Measurements from ENCODE around the gene PIGU. TPM values are rescaled to one million over a fixed set of nuclear protein-coding genes. Genes with fewer than 3 reads are reported as not detected.

PIGU gene
- total RNA-seq, 1 donor from 2014 or later: 5.5 TPM

DNA sequence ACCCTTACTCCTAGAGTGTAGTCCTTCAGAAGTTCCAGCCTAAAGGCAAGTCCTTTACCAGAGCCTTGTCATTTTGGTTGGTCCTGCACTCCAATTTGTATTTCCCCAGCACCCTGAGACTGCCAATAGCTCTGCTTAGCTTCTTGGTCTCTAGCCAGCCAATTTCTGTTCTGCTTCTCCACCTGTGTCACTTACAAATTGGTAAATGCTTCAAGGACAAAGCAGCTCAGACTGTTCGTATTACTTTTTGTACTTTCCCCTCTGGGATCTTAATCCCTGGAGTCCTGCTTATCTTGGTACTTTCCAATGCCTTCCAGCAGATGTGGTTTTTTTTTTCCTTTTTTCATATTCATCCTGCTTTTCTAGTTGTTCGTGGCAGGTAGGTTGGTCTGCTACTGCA is 25.7 kb downstream of the PIGU start:
- FAIRE-seq (peak; percentile 50), DNase-seq (ENCODE audit: low read depth) (no peak)
- Histone ChIP-seq H3K4me3 (ENCODE audit: low read depth, low read length) (no peak overlapping the region), H3K27me3 (ENCODE audit: control insufficient read depth, insufficient read depth, low read length) (no peaks in the 10 kb centered on the region), H3K36me3 (ENCODE audit: control insufficient read depth, insufficient read depth, low read length) (no peaks in the 10 kb centered on the region)
- TF ChIP-seq, protein P1, sequence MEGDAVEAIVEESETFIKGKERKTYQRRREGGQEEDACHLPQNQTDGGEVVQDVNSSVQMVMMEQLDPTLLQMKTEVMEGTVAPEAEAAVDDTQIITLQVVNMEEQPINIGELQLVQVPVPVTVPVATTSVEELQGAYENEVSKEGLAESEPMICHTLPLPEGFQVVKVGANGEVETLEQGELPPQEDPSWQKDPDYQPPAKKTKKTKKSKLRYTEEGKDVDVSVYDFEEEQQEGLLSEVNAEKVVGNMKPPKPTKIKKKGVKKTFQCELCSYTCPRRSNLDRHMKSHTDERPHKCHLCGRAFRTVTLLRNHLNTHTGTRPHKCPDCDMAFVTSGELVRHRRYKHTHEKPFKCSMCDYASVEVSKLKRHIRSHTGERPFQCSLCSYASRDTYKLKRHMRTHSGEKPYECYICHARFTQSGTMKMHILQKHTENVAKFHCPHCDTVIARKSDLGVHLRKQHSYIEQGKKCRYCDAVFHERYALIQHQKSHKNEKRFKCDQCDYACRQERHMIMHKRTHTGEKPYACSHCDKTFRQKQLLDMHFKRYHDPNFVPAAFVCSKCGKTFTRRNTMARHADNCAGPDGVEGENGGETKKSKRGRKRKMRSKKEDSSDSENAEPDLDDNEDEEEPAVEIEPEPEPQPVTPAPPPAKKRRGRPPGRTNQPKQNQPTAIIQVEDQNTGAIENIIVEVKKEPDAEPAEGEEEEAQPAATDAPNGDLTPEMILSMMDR (IDR thresholded peaks at IDR 0.05; ENCODE audit: insufficient read depth, low read length, severe bottlenecking): no peak

DNA sequence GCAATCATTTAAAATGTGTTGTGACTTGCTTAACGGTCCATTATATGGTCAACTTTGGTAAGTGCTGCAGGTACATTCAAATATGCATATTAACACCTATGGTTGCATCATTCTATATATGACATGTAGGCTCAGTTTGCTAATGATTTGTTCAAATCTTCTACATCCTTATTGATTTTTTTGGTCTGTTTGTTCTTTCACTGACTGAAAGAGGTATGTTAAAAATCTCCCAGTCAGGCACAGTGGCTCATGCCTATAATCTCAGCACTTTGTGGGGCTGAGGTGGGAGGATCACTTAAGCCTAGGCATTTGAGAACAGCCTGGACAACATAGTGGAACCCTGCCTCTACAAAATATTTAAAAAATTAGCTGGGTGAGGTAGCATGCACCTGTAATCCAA is 29.2 kb downstream of the PIGU start:
- Histone ChIP-seq H3K36me3 (ENCODE audit: control insufficient read depth, insufficient read depth, low read length) (no peaks in the 10 kb centered on the region), H3K4me3 (ENCODE audit: low read depth, low read length) (no peak overlapping the region), H3K27me3 (ENCODE audit: control insufficient read depth, insufficient read depth, low read length) (no peaks in the 10 kb centered on the region)
- TF ChIP-seq, protein P1 (IDR thresholded peaks at IDR 0.05; ENCODE audit: insufficient read depth, low read length, severe bottlenecking): no peak
- DNase-seq (ENCODE audit: low read depth) (no peak), FAIRE-seq (no peak)

DNA sequence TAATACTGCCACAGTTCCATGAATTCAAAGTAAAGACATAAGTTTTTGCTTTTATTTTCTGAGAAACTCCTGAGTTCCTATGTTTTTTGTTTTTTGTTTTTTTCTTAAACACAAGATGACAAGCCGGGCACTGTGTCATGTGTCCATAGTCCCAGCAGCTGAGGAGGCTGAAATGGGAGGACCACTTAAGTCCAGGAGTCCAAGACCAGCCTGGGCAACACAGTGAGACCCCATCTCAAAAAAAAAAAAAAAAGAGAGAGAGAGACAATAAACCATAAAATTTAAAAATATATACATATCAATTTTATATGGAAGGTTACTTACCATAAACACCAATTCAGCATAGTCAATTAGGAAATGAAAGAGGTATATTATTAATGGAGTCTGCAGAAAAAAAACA is 31.9 kb downstream of the PIGU start:
- TF ChIP-seq, protein P1 (IDR thresholded peaks at IDR 0.05; ENCODE audit: insufficient read depth, low read length, severe bottlenecking): no peak
- Histone ChIP-seq H3K36me3 (ENCODE audit: control insufficient read depth, insufficient read depth, low read length) (no peaks in the 10 kb centered on the region), H3K4me3 (ENCODE audit: low read depth, low read length) (no peak overlapping the region), H3K27me3 (ENCODE audit: control insufficient read depth, insufficient read depth, low read length) (no peaks in the 10 kb centered on the region)
- DNase-seq (ENCODE audit: low read depth) (no peak), FAIRE-seq (no peak)

DNA sequence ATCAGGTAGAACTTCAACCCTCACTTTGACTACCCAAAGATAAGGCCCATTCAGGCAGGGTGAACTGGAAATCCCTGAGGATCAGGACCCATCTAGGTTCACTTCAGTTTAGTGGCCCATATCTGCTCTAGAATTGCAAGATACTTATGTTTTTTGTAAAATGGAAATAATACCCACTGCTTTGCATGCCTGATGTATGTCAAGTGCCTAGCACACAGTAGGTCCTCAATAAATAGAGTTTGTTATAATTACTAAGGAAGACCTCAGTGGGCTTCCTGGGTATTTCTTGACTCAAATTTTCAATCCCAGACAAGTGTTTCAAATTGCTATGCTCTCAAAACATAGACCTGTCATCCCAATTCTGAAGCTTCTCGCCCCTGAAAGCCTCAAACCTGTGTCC is 32.5 kb downstream of the PIGU start:
- FAIRE-seq: no peak
- DNase-seq (ENCODE audit: low read depth): no peak
- Histone ChIP-seq H3K36me3 (ENCODE audit: control insufficient read depth, insufficient read depth, low read length) (no peaks in the 10 kb centered on the region), H3K4me3 (ENCODE audit: low read depth, low read length) (no peak overlapping the region), H3K27me3 (ENCODE audit: control insufficient read depth, insufficient read depth, low read length) (no peaks in the 10 kb centered on the region)
- TF ChIP-seq, protein P1 (IDR thresholded peaks at IDR 0.05; ENCODE audit: insufficient read depth, low read length, severe bottlenecking): no peak

DNA sequence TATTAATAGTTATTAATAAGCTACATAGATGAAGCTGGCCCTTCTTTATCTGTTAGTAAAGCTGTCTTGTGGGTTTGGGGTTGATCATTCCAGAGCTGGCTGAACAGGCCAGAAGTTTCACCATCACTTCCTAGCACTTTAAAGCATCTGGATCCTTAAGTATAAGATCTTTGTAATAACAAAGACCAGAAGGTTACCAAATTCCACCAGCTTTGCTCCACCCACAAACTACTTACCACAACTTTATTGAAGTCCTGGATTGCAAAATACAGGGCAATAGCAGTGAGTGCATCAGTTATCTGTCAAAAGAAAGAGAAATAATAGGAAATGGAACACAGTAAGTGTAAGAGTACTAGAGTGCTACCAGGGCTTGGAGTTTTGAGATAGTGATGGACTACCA is 33.0 kb downstream of the PIGU start:
- TF ChIP-seq, protein P1 (IDR thresholded peaks at IDR 0.05; ENCODE audit: insufficient read depth, low read length, severe bottlenecking): no peak
- H3K27me3 ChIP-seq (ENCODE audit: control insufficient read depth, insufficient read depth, low read length): no peaks in the 10 kb centered on the region
- no peak overlapping the region for H3K4me3 ChIP-seq (ENCODE audit: low read depth, low read length)
- DNase-seq (ENCODE audit: low read depth) (peak; percentile 13), FAIRE-seq (no peak)
- H3K36me3 ChIP-seq (ENCODE audit: control insufficient read depth, insufficient read depth, low read length): no peaks in the 10 kb centered on the region

DNA sequence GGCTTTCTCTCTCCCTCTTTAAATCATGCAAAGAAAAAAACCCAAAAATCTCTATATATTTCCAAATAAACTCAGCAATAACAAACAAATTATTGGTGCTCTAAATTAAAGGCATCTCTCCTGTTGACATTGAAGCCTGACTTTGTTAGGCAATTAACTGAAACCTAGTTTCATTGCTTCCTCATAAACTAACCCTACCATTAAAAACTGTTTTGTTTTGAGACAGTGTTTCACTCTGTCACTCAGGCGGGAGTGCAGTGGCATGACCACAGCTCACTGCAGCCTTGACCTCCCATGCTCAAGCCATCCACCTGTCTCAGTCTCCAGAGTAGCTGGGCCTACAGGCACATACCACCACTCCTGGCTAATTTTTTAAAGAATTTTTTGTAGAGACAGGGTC is 34.9 kb downstream of the PIGU start:
- no peaks in the 10 kb centered on the region for H3K27me3 ChIP-seq (ENCODE audit: control insufficient read depth, insufficient read depth, low read length)
- DNase-seq (ENCODE audit: low read depth) (no peak), FAIRE-seq (no peak)
- H3K36me3 ChIP-seq (ENCODE audit: control insufficient read depth, insufficient read depth, low read length): no peaks in the 10 kb centered on the region
- TF ChIP-seq, protein P1 (IDR thresholded peaks at IDR 0.05; ENCODE audit: insufficient read depth, low read length, severe bottlenecking): no peak
- no peak overlapping the region for H3K4me3 ChIP-seq (ENCODE audit: low read depth, low read length)
